Urinary bladder (tissue), 4 donors: ENCODE results near the gene RTN4. TPM values are rescaled to one million over a fixed set of nuclear protein-coding genes. Genes with fewer than 3 reads are reported as not detected.
"Not testable (repeated sequence)": the region's sequence is repeated elsewhere in the genome, so short reads cannot be mapped to it uniquely, and the experiment has no call there.

ENCODE experiments used
- DNase-seq: peaks from one replicate; pipeline ENCODE4 v3.0.0-alpha.2; 2015; ENCODE audit errors: extremely low spot score
- H3K27ac ChIP-seq: one replicate; pipeline ENCODE4 v1.5.1; 2013; ENCODE audit warnings: low read depth, mild to moderate bottlenecking, moderate library complexity
- H3K36me3 ChIP-seq: one replicate; pipeline ENCODE4 v1.6.1; 2013; ENCODE audit warnings: mild to moderate bottlenecking, moderate library complexity; ENCODE audit not compliant: insufficient read depth
- H3K4me1 ChIP-seq: one replicate; pipeline ENCODE4 v1.6.1; 2013; ENCODE audit warnings: mild to moderate bottlenecking, moderate library complexity; ENCODE audit not compliant: insufficient read depth
- H3K4me3 ChIP-seq: one replicate; pipeline ENCODE4 v1.5.1; 2013; ENCODE audit warnings: low read depth, low read length
- WGBS: extraction: QIAGEN DNeasy Blood & Tissue Kit; methylation state at CpG from one replicate; pipeline ENCODE4 v1.1.7; 2013; 5-methylcytosine and 5-hydroxymethylcytosine counted together
- polyA plus RNA-seq: library from polyadenylated mRNA; stranded (reverse); fragments of 200-250 nt; gene quantifications from one replicate; pipeline ENCODE4 v1.2.3, GENCODE V29; 2013
- total RNA-seq: library from RNA; depleted of rRNA; stranded (reverse); fragments of >200 nt; gene quantifications from one replicate; pipeline ENCODE4 v1.2.3, GENCODE V29; 2014
- donor health status: healthy with polysubstance abuse.
- donor health status: healthy.

RTN4 gene
- total and polyA plus RNA-seq, 2 donors: 288 to 406 TPM

DNA sequence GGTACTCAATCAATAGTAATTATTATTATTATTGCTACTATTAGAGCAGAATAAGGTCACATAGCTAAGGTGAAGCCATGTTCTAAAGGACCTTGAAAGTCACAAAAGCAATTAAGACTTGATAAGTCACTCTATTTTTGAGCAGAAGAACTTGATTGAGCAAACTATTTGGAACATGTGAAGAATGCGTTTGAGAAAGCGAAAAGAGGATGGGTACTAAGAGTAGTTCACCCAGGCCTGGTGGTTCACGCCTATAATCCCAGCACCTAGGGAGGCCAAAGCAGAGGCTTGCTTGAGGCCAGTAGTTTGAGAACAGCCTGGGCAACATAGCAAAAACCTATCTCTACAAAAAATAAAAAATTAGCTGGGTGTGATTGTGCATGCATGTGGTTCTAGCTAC, 7.2 kb upstream of the RTN4 start:
- 94% methylated on average over 3 of the region's 3 CpGs for WGBS
- H3K27ac ChIP-seq: no peak overlapping the region
- H3K36me3 ChIP-seq: no peaks in the 10 kb centered on the region
- no peak for DNase-seq
- H3K4me3 ChIP-seq: no peak overlapping the region
- no peaks in the 10 kb centered on the region for H3K4me1 ChIP-seq

DNA sequence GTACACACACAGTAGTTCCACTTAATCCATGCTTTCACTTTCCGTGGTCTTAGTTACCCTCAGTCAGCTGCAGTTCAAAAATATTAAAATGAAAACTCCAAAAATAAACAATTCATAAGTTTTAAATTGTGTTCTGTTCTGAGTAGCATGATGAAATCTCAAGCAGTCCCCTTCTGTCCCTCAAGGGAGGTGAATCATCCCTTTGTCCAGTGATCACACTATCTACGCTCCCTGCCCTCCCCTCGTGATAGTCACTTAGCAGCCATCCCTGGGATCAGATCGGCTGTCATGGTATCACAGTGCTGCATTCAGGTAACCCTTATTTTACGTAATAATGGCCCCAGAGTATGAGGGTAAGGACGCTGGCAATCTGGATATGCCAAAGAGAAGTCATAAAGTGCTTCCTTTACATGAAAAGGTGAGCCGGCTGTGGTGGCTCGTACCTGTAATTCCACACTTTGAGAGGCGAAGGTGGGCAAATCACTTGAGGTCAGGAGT, 5.8 kb upstream of the RTN4 start:
- H3K4me1 ChIP-seq: no peaks in the 10 kb centered on the region

GRCh38 chr2:55054106-55054875, 4.0 kb upstream of the RTN4 start:
- no peaks in the 10 kb centered on the region for H3K4me1 ChIP-seq
- WGBS: 92% methylated on average over 7 of the region's 7 CpGs
- no peaks in the 10 kb centered on the region for H3K36me3 ChIP-seq
- no peak overlapping the region for H3K4me3 ChIP-seq
- DNase-seq: no peak
- no peak overlapping the region for H3K27ac ChIP-seq

More for the DNA sequence above, 5.8 kb upstream of the RTN4 start:
- H3K4me3 ChIP-seq: no peak overlapping the region
- 85% methylated on average over 9 of the region's 9 CpGs for WGBS
- DNase-seq: no peak
- H3K36me3 ChIP-seq: no peaks in the 10 kb centered on the region
- H3K27ac ChIP-seq: no peak overlapping the region

GRCh38 chr2:55053225-55053624, 3.0 kb upstream of the RTN4 start:
- WGBS: 88% methylated on average over 4 of the region's 4 CpGs
- not testable (repeated sequence) for H3K4me3 ChIP-seq, DNase-seq, H3K27ac ChIP-seq, H3K4me1 ChIP-seq, H3K36me3 ChIP-seq

DNA sequence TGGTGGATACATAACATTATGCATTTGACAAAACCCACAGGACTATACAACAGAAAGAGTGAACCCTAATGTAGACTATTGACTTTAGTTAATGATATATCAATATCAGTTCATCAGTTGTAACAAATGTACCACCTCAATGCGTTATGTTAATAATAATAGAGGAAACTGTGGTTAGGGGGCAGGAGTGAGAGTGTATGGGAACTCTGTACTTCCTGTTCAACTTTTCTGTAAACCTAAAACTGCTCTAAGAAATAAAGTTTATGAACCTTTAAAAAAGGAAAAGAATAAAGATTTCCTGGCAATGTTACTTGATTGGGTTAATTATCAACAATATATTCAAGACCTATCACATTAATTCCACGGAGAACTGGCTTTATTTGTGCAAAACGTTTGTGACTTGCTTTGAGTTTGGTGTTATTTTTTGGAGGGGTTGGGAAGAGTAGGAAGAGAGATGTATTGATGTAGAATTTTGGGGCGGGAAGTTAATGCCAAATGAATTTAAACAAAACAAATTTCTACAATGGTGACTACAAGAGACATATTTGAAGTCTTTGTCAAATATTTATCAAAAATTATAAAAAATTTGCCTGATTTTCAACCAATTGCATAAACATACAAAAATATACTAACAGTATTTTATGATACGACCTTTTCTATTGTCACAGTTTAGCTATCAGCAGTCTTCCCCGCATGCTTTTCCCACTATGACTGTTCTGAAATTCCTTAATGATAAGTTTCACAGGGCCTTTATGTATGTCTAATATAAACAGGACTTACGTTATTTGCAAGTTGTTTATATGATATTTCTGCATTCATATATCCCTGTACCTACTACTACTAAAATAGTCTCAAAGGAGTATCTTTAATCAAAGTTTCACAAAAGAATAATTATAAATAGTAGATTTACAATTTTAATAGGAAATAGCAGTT, 2.1 kb upstream of the RTN4 start:
- no peak for DNase-seq
- 63% methylated on average over 7 of the region's 7 CpGs for WGBS
- Histone ChIP-seq H3K36me3 (no peaks in the 10 kb centered on the region), H3K27ac (peak overlapping the region; percentile 7), H3K4me1 (no peaks in the 10 kb centered on the region), H3K4me3 (no peak overlapping the region)

GRCh38 chr2:55051026-55051866, 995 bp upstream of the RTN4 start:
- Histone ChIP-seq H3K4me1 (no peaks in the 10 kb centered on the region), H3K36me3 (no peaks in the 10 kb centered on the region), H3K27ac (peak overlapping the region; percentile 96), H3K4me3 (peak overlapping the region; percentile 50)
- 24% methylated on average over 9 of the region's 9 CpGs for WGBS
- DNase-seq: peak; percentile 74

DNA sequence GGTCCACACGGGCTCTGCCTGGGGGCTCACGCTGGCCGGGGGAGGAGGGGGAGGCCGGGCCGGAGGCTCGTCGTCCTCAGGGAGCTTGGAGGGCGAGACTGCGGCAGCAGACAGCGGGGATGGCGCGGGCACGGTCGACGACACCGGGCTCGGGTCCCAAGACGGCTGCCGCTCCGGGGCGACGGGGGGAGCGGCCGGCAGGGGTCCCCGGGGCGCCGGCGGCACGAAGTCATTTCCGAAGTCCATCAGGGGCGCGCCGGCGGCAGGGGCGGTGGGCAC, 491 bp downstream of the RTN4 start:
- Histone ChIP-seq H3K27ac (peak overlapping the region; percentile 99), H3K36me3 (no peaks in the 10 kb centered on the region), H3K4me3 (peak overlapping the region; percentile 95), H3K4me1 (no peaks in the 10 kb centered on the region)
- under 1% methylated on average over 35 of the region's 35 CpGs for WGBS
- DNase-seq: no peak

DNA sequence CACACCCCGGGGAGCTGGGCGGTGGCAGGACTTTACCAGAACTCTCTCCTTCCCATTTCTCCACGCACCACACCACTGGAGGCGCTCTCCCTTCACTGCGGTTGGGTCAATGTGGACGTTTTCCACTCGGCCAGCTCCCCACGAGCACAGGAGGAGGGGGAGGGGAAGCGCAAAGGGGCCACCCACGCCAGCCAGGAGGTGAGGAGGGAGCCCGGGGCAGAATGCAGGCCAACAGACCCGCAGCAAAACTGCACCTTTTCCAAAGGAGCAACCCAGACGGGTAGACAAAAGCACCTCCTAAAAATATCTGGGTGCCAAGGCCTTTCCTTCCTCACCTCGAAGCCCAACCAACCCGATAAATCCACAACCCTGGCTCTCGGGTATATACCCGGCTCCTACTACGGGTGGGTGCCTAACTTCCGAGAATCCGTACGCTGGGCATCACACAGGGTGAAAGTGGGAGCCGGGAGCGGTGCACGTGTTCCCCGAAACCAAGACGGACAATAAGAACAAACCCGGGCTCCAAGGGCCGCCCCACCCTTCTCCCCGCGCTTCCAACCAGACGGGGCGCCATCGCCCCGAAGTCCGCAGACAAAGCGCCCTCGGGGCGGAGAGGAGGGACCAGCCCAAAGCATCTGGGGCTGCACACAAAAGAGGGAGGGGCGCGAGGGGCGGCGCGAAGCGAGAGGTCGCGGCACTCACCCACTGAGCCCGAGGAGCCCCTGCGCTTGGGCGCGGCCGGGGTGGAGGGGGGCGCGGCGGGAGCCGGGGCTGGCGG, 1.0 kb downstream of the RTN4 start:
- peak overlapping the region; percentile 95 for H3K4me3 ChIP-seq
- DNase-seq: peak; percentile 82
- H3K27ac ChIP-seq: peak overlapping the region; percentile 99
- WGBS: under 1% methylated on average over 56 of the region's 56 CpGs
- H3K4me1 ChIP-seq: no peaks in the 10 kb centered on the region
- H3K36me3 ChIP-seq: no peaks in the 10 kb centered on the region

- Histone ChIP-seq H3K27ac (peak overlapping the region; percentile 99), H3K36me3 (no peaks in the 10 kb centered on the region), H3K4me1 (no peaks in the 10 kb centered on the region), H3K4me3 (peak overlapping the region; percentile 95)
- no peak for DNase-seq
- under 1% methylated on average over 16 of the region's 16 CpGs for WGBS
These were observed 1.7 kb downstream of the RTN4 start for GRCh38 chr2:55048508-55049042.

- Histone ChIP-seq H3K36me3 (no peaks in the 10 kb centered on the region), H3K4me1 (no peaks in the 10 kb centered on the region), H3K4me3 (peak overlapping the region; percentile 42), H3K27ac (peak overlapping the region; percentile 50)
- 8% methylated on average over 9 of the region's 9 CpGs for WGBS
- DNase-seq: peak; percentile 55
These were observed 2.5 kb downstream of the RTN4 start for GRCh38 chr2:55047677-55048299.

GRCh38 chr2:55045780-55046179, 4.5 kb downstream of the RTN4 start:
- no peaks in the 10 kb centered on the region for H3K4me1 ChIP-seq

GRCh38 chr2:55043841-55044240, 6.4 kb downstream of the RTN4 start:
- no peak for DNase-seq
- 91% methylated on average over 8 of the region's 8 CpGs for WGBS
- no peaks in the 10 kb centered on the region for H3K36me3 ChIP-seq
- no peak overlapping the region for H3K27ac ChIP-seq
- H3K4me1 ChIP-seq: no peaks in the 10 kb centered on the region
- no peak overlapping the region for H3K4me3 ChIP-seq

More at GRCh38 chr2:55045780-55046179, 4.5 kb downstream of the RTN4 start:
- no peak overlapping the region for H3K27ac ChIP-seq
- 63% methylated on average over 6 of the region's 6 CpGs for WGBS
- no peak for DNase-seq
- no peaks in the 10 kb centered on the region for H3K36me3 ChIP-seq
- H3K4me3 ChIP-seq: no peak overlapping the region
